GM18861 (cell line): ENCODE results near the gene EZR.

Experiments used
- ATAC-seq: cut with Tn5 transposase; IDR thresholded peaks from one replicate; pipeline ENCODE4 v1.9.1; 2021; ENCODE audit not compliant: unreplicated experiment

The EZR gene

GRCh38 chr6:158819977-158820622 is 932 bp upstream of the EZR start:
- no peak for ATAC-seq

DNA sequence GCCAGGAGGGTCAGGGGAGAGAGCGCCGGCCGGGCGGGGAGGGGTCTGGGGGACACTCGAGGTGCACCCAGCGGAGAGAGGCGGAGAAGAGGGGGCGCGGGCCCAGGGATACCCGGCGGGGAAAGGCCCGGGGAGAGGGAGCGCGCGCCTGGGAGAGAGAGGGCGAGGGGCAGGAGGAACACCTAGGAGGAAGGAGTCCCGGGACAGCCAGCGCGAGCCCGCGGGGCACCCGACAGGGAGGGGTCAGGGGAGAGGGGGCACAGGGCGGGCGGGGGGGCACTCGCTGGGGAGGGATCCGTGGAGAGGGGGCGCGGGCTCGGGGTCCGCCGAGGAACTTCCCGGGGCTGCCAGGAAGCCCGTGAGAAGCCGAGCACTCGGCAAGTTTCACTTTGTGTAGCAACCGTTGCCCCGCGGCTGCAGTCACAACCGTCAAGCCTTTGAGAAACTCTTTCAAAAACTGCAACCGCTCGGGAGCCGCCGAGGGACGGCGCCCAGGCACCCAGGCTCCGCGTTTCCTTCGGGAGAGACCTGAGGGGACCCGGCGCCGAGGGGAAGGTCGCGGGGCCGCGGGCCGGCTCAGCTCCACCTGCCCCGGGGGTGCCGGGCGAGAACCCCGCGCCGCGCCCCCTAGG is 471 bp downstream of the EZR start:
- ATAC-seq = peak; percentile 8

DNA sequence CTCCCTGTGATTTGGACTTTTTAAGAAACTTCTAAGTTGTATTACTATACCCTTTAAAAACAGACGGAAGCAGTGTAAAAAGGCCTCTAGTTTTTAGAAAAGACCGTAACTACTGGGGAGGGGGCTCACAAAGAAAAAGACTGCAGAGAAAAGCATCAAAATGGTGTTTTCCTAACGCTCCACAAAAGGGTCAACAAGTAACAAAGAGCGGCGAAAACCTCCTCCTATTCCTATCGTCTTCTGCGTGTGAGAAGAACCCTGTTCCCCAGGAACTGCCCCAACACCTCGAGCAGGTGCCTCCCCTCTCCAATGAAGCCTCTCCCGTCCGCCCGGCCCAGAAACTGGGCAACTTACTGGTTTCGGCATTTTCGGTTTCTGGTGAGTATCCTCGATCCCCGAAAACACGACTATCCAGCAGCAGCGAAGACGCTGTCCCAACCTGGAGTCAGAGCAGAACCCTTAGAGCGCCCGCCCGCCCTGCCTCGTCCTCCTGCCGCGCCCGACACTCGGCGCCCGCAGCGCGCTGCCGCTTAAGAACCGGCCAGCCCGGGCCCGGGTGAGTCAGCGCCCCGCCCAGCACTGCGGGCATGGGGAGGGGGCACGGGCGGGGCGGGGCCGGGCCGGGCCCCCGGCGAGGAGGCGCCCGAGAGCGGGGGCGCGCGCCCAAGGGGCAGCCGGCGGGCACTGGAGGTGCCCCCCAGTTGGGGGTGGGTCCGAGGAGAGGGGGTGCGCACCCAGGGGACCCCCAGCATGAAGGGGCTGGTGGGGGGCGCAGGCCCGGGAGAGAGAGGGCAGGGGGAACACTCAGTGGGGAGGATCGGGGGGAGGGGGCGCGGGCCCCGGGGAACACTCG is 1.2 kb downstream of the EZR start:
- ATAC-seq = peak; percentile 24

DNA sequence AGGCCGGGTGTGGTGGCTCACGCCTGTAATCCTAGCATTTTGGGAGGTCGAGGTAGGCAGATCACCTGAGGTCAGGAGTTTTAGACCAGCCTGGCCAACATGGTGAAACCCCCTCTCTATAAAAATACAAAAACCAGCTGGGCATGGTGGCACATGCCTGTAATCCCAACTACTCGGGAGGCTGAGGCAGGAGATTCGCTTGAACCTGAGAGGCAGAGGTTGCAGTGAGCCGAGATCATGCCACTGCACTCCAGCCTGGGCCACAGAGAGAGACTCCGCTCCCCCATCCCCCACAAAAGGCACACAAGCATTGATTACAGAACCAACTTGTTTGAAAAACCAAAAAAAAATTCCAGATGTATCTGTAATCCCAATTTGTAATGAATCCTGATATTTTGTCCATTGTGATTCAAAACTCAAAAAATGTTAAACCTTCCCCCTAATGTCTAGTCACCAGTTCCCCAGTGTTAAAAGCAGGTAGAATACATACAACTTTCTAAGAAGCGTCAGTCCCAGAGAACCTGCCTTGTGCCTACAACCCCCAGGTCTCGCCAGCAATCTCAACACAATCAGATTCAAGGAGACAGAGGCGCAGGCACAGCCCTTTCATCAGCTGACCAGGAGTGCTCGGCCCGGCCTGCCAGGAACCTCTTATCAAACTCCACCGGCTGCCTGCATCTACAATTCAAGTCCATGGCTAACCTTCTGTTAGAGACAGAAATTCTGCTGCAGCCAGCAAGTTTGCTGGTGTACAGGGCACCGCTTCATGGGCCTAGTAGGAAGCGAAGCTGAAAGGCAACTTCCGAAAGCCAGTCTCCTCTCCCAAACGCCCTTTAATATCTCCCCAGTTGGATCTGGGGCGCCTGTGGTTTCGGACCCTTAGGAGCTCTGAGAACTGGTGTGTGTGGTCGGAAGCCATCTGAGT is 2.1 kb downstream of the EZR start:
- ATAC-seq = no peak

GRCh38 chr6:158816329-158816728 is 2.8 kb downstream of the EZR start:
- no peak for ATAC-seq

GRCh38 chr6:158815907-158816306 is 3.3 kb downstream of the EZR start:
- no peak for ATAC-seq

DNA sequence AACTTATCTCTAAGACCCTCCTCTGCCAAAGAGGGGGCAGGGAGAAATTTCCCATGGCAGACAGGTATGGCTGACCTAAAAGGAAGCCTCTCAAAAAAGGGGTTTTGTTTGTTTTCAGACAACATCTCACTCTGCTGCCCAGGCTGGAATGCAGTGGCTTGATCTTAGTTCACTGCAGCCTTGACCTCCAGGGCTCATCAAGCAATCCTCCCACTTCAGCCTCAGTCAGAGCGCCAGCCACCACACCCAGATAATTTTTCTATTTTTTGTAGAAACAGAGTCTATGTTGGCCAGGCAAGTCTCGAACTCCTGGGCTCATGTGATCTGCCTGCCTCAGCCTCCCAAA is 3.8 kb downstream of the EZR start:
- ATAC-seq = no peak

DNA sequence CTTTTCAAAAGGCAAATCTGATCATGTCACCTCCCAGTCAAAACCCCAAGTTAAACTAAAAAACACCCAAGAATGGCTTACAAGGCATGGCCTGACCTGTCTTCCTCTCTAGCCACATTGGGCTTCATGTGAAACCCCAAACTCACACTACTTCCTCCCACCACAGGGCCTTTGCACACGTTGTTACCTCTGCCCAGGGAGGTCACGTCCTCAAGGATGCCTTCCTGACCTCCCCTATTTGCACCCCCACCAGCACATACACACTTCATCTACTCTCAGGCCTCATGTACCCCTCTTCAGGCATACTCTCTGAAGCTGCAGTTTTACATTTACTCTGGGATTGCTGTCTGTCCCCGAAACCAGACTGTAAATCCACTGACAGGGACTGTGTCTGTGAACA is 6.1 kb downstream of the EZR start:
- no peak for ATAC-seq

DNA sequence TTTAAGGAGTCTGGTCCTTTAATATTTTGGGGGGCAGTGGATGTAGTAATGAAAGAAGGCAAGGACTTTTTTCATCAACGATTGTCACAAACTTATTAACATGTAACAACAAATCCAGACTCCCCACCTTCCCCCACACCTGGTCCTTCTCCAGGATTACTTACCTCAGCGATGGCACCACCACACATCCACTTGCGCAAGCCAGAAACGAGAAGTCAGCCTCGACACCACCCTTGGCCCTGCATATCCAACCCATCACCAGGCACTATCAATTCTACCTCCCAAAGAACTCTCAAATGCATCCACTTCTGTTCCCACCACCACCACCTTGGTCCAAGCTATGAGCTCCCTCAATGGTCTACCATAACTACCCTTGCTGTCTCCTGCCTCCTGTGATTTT is 6.6 kb downstream of the EZR start:
- no peak for ATAC-seq

DNA sequence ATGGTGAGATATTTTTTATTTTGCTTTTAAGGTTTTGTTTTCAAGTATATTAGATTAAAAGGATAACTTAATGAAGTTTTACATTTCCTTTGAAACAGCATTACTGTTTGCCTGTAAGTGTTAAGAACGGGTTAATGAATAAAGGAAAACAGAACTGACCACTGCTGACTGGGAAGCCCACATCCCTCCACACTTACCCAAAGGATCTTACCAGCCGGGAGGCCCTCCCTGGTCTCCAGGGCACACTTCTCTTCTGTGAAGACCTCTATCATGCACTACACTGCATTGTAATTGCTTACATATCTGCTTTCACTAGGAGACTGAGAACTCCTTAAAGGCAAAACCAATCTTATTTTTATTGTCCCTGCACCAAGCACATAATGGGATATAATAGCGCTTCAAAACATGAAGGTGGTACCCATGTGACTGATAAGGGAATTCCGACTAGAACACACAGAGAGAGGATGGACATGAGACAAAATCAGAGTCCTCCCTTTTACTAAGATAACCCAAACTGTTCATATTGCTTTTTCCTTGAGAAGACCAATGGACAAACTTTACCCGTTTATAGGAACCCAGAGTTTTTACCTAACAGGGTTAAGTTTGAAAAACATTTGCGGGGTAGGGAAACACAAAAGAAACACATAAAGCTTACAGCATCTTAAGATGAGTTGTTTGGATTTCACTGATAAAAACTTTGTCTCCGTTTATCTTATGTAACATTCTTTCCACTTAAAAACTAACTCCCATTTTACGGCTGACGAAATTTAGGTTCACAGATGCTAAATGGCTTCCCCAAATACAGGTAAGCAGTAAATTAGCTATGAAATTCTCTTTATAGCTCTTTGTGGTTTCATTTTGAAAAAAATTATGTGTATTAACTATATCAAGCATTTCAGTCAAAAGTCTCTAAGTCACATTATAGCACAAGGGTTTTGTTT is 8.7 kb downstream of the EZR start:
- no peak for ATAC-seq

DNA sequence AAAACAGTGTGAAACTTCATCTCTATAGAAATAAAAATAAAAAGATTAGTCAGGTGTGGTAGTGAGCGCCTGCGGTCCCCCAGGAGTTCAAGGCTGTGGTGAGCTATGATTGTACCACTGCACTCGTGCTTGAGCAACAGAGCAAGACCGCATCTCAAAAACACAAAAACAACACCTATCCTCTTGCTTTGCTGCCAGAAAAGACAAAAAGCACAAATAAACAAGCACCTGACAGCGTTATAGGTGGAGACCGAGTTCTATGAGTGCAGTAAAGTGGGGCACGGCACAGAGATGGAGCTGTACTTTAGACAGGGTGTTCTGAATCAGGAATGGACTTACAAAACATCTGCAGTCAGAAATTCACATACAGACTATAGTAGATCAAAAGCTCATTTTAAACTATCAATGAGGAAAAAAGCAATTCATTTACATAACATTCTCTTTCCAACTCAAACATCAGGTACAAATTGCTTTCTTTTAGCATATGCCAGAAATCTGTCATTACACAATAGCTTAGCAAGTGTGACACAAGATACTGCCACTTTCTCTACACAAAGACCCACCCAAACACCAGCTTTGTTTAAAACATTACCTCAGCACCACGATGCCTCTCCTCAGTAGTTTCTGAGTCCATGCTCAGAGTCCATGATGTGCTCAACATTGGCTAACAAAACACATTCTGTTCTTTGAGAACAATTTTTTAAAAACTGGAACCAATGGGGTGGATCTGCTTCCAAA is 10.1 kb downstream of the EZR start:
- peak; percentile 70 for ATAC-seq

DNA sequence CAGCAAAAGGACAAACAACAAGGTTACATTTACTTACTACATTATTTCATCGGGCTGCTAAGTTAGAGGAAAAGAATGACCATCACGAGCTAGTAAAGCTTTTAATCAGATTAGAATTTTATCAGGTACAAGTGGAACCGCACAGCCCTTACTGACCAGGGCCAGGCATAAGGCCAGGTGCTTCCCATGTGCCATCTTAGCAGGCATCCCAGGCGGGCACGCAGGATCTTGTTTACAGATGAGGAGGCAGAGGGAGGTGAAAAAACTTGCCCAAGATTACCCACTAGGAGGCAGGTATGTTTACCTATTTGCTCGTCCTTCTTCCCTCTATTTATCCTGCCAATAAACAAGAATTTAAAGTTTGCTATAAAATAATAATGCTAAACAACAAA is 10.7 kb downstream of the EZR start:
- ATAC-seq = no peak

GRCh38 chr6:158807515-158808441 is 11.4 kb downstream of the EZR start:
- ATAC-seq = no peak

DNA sequence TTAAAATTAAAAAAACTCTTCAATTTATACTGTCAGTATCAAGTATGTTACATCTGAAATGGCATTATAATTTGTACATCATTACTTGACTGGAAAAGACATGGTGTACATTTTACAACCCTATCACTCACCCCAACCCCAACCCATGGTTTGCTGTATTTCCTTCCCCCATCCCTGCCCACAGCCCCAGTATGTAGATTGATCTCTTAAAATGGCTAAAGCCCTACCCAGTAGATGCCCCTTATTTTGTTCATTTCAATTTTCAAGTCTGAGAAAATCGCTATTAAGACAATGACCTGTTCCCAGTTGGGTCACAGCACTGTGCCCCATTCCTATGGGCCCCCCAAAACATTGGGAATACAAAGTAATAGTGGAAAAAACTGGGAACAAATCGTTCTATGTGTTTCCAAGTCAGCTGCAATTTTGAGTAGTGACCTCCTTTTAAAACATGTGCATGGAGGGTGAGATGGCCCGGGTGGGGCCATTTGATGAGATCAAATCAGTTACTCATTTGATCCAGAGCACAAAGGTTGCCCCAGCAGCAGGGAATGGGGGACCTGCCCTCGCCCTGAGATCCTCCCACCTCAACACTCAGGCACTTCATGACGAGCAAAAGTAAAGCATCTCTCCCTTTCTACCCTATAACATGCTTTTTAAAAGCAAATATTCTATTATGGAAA is 13.3 kb downstream of the EZR start:
- ATAC-seq = no peak

DNA sequence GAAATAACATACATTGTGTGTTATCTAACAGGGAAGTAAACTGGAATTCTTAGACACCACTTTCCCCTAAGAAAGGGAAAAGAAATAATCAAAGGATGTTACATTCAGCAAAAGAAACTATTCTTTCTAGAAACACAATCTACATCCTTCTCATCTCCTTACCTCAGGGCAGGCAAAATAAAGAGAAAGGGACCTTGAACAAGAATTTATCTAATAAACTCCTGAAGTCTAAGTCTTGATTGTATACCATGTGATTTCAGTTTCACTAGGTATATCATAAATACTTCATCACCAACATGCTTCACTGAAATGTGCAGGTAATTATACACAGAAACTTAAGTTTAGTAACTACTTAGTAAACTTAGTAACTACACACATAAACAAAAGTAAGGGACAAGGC is 15.0 kb downstream of the EZR start:
- no peak for ATAC-seq

DNA sequence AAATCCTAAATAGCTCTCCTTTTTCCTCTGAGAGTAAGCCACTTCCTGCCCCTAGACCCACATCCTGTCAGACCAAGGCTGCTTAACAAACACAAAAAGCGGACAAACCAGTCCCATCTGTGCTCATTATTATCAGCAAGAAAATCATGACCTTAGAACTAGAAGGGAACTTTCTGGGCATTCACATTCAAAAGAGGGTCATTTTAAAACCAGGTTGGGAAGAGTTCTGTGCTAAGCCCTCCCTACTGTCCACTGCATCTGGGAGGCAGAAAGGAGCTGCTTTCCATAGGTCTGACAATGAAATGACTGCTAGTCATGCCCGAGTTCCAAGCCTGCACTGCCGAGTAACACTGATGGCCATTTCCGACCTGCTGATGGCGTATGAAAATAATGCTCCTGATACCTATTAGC is 15.4 kb downstream of the EZR start:
- peak; percentile 50 for ATAC-seq

DNA sequence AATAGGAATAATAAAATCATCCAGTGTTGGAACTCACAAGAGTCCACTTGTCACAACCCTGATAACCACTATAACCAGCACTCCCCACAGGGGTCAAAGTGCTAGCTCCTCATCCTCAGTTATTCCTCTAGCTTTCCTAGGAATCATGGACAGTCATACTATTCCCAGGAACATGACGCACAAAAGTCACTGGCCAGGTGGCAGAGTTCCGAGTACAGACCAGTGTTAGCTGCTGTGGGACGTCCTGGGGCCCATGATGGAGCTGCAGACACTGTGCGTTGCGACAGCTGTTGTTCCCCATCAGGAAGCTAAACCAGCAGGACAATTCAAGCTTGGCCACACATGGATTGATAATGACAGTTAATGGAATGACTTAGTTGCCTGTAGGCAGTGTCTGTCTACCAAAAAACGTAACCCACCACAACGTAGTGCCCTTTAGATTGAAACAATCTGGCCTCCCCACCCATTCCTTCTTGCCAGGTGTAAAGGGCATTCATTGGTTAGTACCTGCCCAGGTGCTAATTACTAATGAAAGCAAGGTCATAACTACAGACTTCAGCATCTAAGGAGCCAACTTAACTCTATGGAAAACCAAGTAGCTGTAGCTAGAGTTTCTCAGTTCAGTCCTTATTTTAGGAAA is 17.4 kb downstream of the EZR start:
- ATAC-seq = no peak
